ENCODE data around the gene VSNL1.

Gene VSNL1

GRCh38 chr2:17660219-17660618 is 119.7 kb downstream of the VSNL1 start:
- Histone ChIP-seq H3K79me2 (ENCODE audit: insufficient read depth, low read length) (no peaks in the 10 kb centered on the region), H3K27me3 (ENCODE audit: low read length) (no peaks in the 10 kb centered on the region), H4K20me1 (ENCODE audit: low read depth, low read length) (no peaks in the 10 kb centered on the region), H3K27ac (ENCODE audit: low read depth, low read length) (no peak overlapping the region), H3K36me3 (ENCODE audit: low read length) (peaks cover 13% of the 10 kb centered on the region), H3K4me2 (ENCODE audit: low read depth, low read length, poor library complexity, severe bottlenecking) (no peak overlapping the region), H3K9ac (ENCODE audit: low read length) (no peak overlapping the region), H3F3A (ENCODE audit: insufficient read depth) (no peaks in the 10 kb centered on the region), H2AFZ (ENCODE audit: low read depth, low read length, severe bottlenecking) (no peak overlapping the region), H3K4me3 (ENCODE audit: insufficient read depth, low read length, poor library complexity, severe bottlenecking) (no peak overlapping the region), H3K9me2 (replicated peaks; ENCODE audit: insufficient read depth, low read length) (no peaks in the 10 kb centered on the region), H3K9me3 (ENCODE audit: insufficient read depth, low read length) (no peaks in the 10 kb centered on the region)
- TF ChIP-seq EZH2phosphoT487 (conservative IDR thresholded peaks at IDR 0.05; ENCODE audit: low read length) (no peak), CTCF (IDR thresholded peaks at IDR 0.05; ENCODE audit: insufficient read depth, low read length, poor library complexity, severe bottlenecking) (no peak)

- Histone ChIP-seq H3K36me3 (ENCODE audit: low read length) (peaks cover 24% of the 10 kb centered on the region), H3K9me3 (ENCODE audit: insufficient read depth, low read length) (no peaks in the 10 kb centered on the region), H4K20me1 (ENCODE audit: low read depth, low read length) (no peaks in the 10 kb centered on the region), H3K4me2 (ENCODE audit: low read depth, low read length, poor library complexity, severe bottlenecking) (no peak overlapping the region), H3K9me2 (replicated peaks; ENCODE audit: insufficient read depth, low read length) (no peaks in the 10 kb centered on the region), H3K4me3 (ENCODE audit: insufficient read depth, low read length, poor library complexity, severe bottlenecking) (no peak overlapping the region), H3K27ac (ENCODE audit: low read depth, low read length) (no peak overlapping the region), H2AFZ (ENCODE audit: low read depth, low read length, severe bottlenecking) (no peak overlapping the region), H3K27me3 (ENCODE audit: low read length) (no peaks in the 10 kb centered on the region), H3F3A (ENCODE audit: insufficient read depth) (no peaks in the 10 kb centered on the region), H3K9ac (ENCODE audit: low read length) (no peak overlapping the region), H3K79me2 (ENCODE audit: insufficient read depth, low read length) (no peaks in the 10 kb centered on the region)
- no peak for TF ChIP-seq CTCF (IDR thresholded peaks at IDR 0.05; ENCODE audit: insufficient read depth, low read length, poor library complexity, severe bottlenecking)
- TF ChIP-seq EZH2phosphoT487 (conservative IDR thresholded peaks at IDR 0.05; ENCODE audit: low read length): no peak
These were observed 121.0 kb downstream of the VSNL1 start for GRCh38 chr2:17661460-17661859.

GRCh38 chr2:17662723-17663122 is 122.2 kb downstream of the VSNL1 start:
- Histone ChIP-seq H3K9me3 (ENCODE audit: insufficient read depth, low read length) (no peaks in the 10 kb centered on the region), H3K9me2 (replicated peaks; ENCODE audit: insufficient read depth, low read length) (no peaks in the 10 kb centered on the region), H3K36me3 (ENCODE audit: low read length) (peaks cover 25% of the 10 kb centered on the region), H3K4me3 (ENCODE audit: insufficient read depth, low read length, poor library complexity, severe bottlenecking) (no peak overlapping the region), H3K27ac (ENCODE audit: low read depth, low read length) (no peak overlapping the region), H4K20me1 (ENCODE audit: low read depth, low read length) (no peaks in the 10 kb centered on the region), H3K79me2 (ENCODE audit: insufficient read depth, low read length) (no peaks in the 10 kb centered on the region), H3K4me2 (ENCODE audit: low read depth, low read length, poor library complexity, severe bottlenecking) (no peak overlapping the region), H3K9ac (ENCODE audit: low read length) (no peak overlapping the region), H3F3A (ENCODE audit: insufficient read depth) (no peaks in the 10 kb centered on the region), H3K27me3 (ENCODE audit: low read length) (no peaks in the 10 kb centered on the region), H2AFZ (ENCODE audit: low read depth, low read length, severe bottlenecking) (no peak overlapping the region)
- TF ChIP-seq CTCF (IDR thresholded peaks at IDR 0.05; ENCODE audit: insufficient read depth, low read length, poor library complexity, severe bottlenecking): no peak

GRCh38 chr2:17664534-17664933 is 124.0 kb downstream of the VSNL1 start:
- Histone ChIP-seq H3K4me2 (ENCODE audit: low read depth, low read length, poor library complexity, severe bottlenecking) (no peak overlapping the region), H3K9me2 (replicated peaks; ENCODE audit: insufficient read depth, low read length) (no peaks in the 10 kb centered on the region), H2AFZ (ENCODE audit: low read depth, low read length, severe bottlenecking) (no peak overlapping the region), H3K27ac (ENCODE audit: low read depth, low read length) (no peak overlapping the region), H4K20me1 (ENCODE audit: low read depth, low read length) (no peaks in the 10 kb centered on the region), H3K9me3 (ENCODE audit: insufficient read depth, low read length) (no peaks in the 10 kb centered on the region), H3K9ac (ENCODE audit: low read length) (no peak overlapping the region), H3K36me3 (ENCODE audit: low read length) (peaks cover 34% of the 10 kb centered on the region), H3K27me3 (ENCODE audit: low read length) (no peaks in the 10 kb centered on the region), H3F3A (ENCODE audit: insufficient read depth) (no peaks in the 10 kb centered on the region), H3K79me2 (ENCODE audit: insufficient read depth, low read length) (no peaks in the 10 kb centered on the region), H3K4me3 (ENCODE audit: insufficient read depth, low read length, poor library complexity, severe bottlenecking) (no peak overlapping the region)
- TF ChIP-seq CTCF (IDR thresholded peaks at IDR 0.05; ENCODE audit: insufficient read depth, low read length, poor library complexity, severe bottlenecking) (no peak), EZH2phosphoT487 (conservative IDR thresholded peaks at IDR 0.05; ENCODE audit: low read length) (no peak)
